Ishikawa (cell line): ENCODE results near the gene ARHGEF28.

ENCODE experiments used
- RAD21 ChIP-seq: IDR thresholded peaks from 2 replicates; pipeline ENCODE4 v1.6.1; 2012; ENCODE audit warnings: low read depth
- TEAD4 ChIP-seq: IDR thresholded peaks from 2 replicates; pipeline ENCODE4 v1.6.1; 2012

GRCh38 chr5:73856997-73857396, 231.0 kb downstream of the ARHGEF28 start:
- TF ChIP-seq TEAD4 (no peak), RAD21 (no peak)
